IgD-negative memory B cell (primary cell): ENCODE measurements around the gene RECK. TPM values are rescaled to one million over a fixed set of nuclear protein-coding genes. Genes with fewer than 3 reads are reported as not detected.
"Not testable (repeated sequence)": the region's sequence is repeated elsewhere in the genome, so short reads cannot be mapped to it uniquely, and the experiment has no call there.

ENCODE experiments used
- H3K27ac Mint-ChIP-seq, 3 donors: one replicate each; pipeline ENCODE4 v1.8.0; 2020 to 2022; ENCODE audit warnings: mild to moderate bottlenecking in 3 of 3, mixed read lengths in 3 of 3, moderate library complexity in 1 of 3
- H3K27me3 Mint-ChIP-seq: one replicate; pipeline ENCODE4 v1.8.0; 2021; ENCODE audit warnings: mixed read lengths
- H3K36me3 Mint-ChIP-seq: one replicate; pipeline ENCODE4 v1.8.0; 2020; ENCODE audit warnings: mild to moderate bottlenecking, mixed read lengths
- H3K4me1 Mint-ChIP-seq, 3 donors: one replicate each; pipeline ENCODE4 v1.8.0; 2020 to 2022; ENCODE audit warnings: mixed read lengths in 3 of 3, mild to moderate bottlenecking in 1 of 3
- H3K4me3 Mint-ChIP-seq, 4 donors: one replicate each; pipeline ENCODE4 v1.8.0; 2020 to 2022; ENCODE audit warnings: mild to moderate bottlenecking in 4 of 4, mixed read lengths in 4 of 4, moderate library complexity in 3 of 4
- H3K9me3 Mint-ChIP-seq, 3 donors: one replicate each; pipeline ENCODE4 v1.8.0; 2020 to 2021; ENCODE audit warnings: mixed read lengths in 3 of 3, mild to moderate bottlenecking in 1 of 3
- polyA plus RNA-seq: library from polyadenylated mRNA; unstranded; fragments of 300-500 nt; fragmentation: Illumina TruSeq; gene quantifications from one replicate; pipeline ENCODE4 v1.2.3, GENCODE V29; 2021

The RECK gene
- polyA plus RNA-seq, 1 donor from 2014 or later, result 5.3 TPM

- Mint-ChIP-seq H3K27me3 (peaks cover 2% of the 10 kb centered on the region), H3K36me3 (peaks cover 9% of the 10 kb centered on the region), H3K4me3 (peak overlapping the region; percentile 79 to 94 (median 94)), H3K4me1 (peaks cover 42 to 53% (median 46%) of the 10 kb centered on the region in 3 donors), H3K27ac (peak overlapping the region; percentile 95 to 99 (median 98)), H3K9me3 (no peaks in the 10 kb centered on the region)
These were observed 114.8 kb downstream of the RECK start for GRCh38 chr9:36151316-36152210.

GRCh38 chr9:36152741-36153438 lies 116.2 kb downstream of the RECK start:
- Mint-ChIP-seq H3K4me3 (peak overlapping the region; percentile 10 to 94 (median 64)), H3K9me3 (no peaks in the 10 kb centered on the region), H3K4me1 (peaks cover 36 to 42% (median 37%) of the 10 kb centered on the region in 3 donors), H3K27ac (peak overlapping the region; percentile 98 to 99 (median 99)), H3K36me3 (peaks cover 8% of the 10 kb centered on the region), H3K27me3 (peaks cover 2% of the 10 kb centered on the region)

DNA sequence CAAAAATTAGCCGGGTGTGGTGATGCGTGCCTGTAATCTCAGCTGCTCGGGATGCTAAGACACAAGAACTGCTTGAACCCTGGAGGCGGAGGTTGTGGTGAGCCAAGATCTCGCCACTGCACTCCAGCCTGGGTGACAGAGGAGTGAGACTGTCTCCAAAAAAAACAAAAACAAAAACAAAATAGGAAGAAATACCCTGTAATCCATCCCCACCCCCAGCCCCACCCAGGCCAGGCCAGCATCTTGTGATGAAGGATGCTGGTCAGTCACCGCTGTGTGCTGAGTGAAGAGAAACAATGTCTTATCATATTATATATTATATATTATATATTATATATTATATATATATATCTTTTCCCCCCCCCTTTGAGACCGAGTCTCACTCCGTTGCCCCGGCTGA lies 117.0 kb downstream of the RECK start:
- Mint-ChIP-seq H3K9me3 (no peaks in the 10 kb centered on the region), H3K4me1 (peaks cover 30 to 39% (median 37%) of the 10 kb centered on the region in 3 donors), H3K4me3 (peak overlapping the region in 3 of 4 donors; percentile 10 to 94 (median 55)), H3K36me3 (peaks cover 9% of the 10 kb centered on the region), H3K27ac (peak overlapping the region; percentile 91 to 99 (median 99)), H3K27me3 (peaks cover 2% of the 10 kb centered on the region)

DNA sequence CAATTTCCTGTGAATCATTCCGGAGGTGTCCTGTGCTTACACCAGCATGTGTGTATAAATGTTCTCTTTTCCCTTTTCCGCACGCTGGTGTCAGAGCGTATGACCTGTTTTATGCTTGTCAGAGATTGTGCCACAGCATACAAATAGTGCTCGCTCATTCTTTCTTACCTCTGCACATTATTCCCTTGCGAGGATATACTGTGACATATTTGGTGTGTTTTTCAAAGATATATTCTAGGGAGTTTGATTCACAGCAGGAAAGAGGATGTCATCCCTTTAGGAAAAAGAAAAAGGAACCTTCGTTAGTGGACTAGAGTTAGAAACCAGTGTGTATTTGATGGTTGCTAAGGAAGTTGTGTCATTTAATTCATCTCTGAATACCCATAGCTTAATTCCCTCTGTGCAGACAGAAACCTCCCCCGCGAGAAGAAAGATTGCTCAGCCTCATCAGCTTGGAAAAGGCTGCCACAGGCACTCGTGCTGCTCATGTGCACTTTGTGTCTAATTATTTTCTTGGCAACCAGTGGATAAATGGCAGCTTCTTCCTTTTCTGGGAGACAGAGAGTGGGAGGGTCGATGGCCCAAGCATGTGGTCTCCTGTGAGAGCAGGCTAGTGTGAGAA lies 117.7 kb downstream of the RECK start:
- H3K27ac Mint-ChIP-seq, result peak overlapping the region in 2 of 3 donors; percentile 99
- H3K36me3 Mint-ChIP-seq, result peaks cover 9% of the 10 kb centered on the region
- peaks cover 30 to 39% (median 37%) of the 10 kb centered on the region in 3 donors for H3K4me1 Mint-ChIP-seq
- H3K4me3 Mint-ChIP-seq, result peak overlapping the region in 3 of 4 donors; percentile 10 to 63 (median 32)
- H3K27me3 Mint-ChIP-seq, result peaks cover 2% of the 10 kb centered on the region
- H3K9me3 Mint-ChIP-seq, result no peaks in the 10 kb centered on the region

DNA sequence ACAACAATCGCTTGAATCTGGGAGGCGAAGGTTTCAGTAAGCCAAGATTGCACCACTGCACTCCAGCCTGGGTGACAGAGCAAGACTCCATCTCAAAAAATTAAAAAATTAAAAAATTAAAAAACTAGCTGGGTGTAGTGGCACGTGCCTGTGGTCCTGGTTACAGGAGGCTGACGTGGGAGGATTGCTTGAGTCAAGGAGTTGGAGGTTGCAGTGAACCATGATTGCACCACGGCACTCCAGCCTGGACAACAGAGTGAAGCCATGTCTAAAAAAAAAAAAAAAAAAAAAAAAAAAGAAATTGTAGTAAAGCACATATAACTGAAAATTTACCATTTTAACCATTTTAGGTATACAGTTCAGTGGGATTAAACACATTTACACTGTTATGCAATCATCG lies 119.4 kb downstream of the RECK start:
- Mint-ChIP-seq H3K36me3 (peaks cover 11% of the 10 kb centered on the region), H3K9me3 (no peaks in the 10 kb centered on the region), H3K27me3 (peaks cover 2% of the 10 kb centered on the region), H3K27ac (no peak overlapping the region), H3K4me1 (peaks cover 20 to 35% (median 27%) of the 10 kb centered on the region in 3 donors), H3K4me3 (no peak overlapping the region)

DNA sequence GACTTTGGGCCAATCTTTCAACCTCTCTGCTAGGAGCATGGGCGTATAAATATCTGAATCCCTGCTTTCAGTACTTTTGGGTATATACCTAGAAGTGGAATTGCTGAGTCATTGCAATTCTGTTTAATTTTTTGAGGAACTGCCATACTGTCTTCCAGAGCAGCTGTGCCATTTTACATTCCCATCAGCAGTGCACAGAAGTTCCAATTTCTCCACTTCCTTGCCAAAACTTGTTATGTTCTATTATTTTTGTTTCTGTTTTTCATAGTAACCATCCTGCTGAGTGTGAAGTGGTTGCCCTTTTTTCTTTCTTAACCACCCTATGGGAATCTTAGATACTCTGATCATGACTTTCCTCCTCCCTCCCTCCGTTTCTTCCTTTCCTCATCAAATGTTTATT lies 121.4 kb downstream of the RECK start:
- Mint-ChIP-seq H3K27ac (no peak overlapping the region), H3K36me3 (peaks cover 10% of the 10 kb centered on the region), H3K4me1 (peaks cover 10 to 21% (median 17%) of the 10 kb centered on the region in 3 donors), H3K4me3 (no peak overlapping the region), H3K27me3 (no peaks in the 10 kb centered on the region), H3K9me3 (no peaks in the 10 kb centered on the region)

DNA sequence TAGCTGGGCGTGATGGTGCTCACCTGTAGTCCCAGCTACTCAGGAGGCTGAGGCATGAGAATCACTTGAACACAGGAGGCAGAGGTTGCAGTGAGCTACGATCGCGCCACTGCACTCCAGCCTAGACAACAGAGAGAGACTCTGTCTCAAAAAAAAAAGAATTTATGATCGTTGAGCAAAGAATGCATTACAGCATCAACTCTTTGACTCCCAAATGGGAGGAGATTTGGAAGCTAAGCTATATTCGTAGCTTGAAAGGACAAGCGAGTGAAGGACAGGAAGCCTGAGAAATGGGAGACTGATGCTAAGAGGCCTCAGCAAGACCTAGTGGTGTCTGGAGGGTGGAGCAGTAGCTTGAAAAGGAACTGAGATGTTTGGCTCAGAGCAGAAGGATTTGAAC lies 122.2 kb downstream of the RECK start:
- Mint-ChIP-seq H3K4me3 (peak overlapping the region in 1 of 4 donors; percentile 67), H3K4me1 (peaks cover 4 to 13% (median 13%) of the 10 kb centered on the region in 3 donors), H3K36me3 (peaks cover 10% of the 10 kb centered on the region), H3K27me3 (no peaks in the 10 kb centered on the region), H3K9me3 (no peaks in the 10 kb centered on the region), H3K27ac (no peak overlapping the region)

DNA sequence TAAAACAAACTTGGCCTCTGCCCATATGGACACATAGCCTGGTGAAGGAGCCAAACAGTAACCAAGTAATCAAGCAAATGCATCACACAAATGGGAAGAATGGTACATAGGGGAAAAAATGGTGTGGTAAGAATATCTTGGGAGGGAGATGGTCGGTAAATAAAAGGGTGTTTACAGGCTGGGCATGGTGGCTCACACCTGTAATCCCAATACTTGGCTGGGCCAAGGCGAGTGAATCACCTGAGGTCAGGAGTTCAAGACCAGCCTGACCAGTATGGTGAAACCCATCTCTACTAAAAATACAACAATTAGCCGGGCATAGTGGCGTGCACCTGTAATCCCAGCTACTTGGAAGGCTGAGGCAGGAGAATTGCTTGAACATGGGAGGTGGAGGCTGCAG lies 122.8 kb downstream of the RECK start:
- H3K4me1 Mint-ChIP-seq, H3K9me3 Mint-ChIP-seq, H3K27me3 Mint-ChIP-seq, H3K36me3 Mint-ChIP-seq, H3K27ac Mint-ChIP-seq: not testable (repeated sequence)
- peak overlapping the region in 1 of 4 donors; percentile 34 for H3K4me3 Mint-ChIP-seq

- H3K4me3 Mint-ChIP-seq, H3K27me3 Mint-ChIP-seq, H3K27ac Mint-ChIP-seq, H3K4me1 Mint-ChIP-seq, H3K9me3 Mint-ChIP-seq, H3K36me3 Mint-ChIP-seq: not testable (repeated sequence)
These were observed 123.4 kb downstream of the RECK start for GRCh38 chr9:36160126-36160525.

- Mint-ChIP-seq H3K27ac (no peak overlapping the region), H3K4me3 (no peak overlapping the region), H3K4me1 (peaks cover 3 to 4% (median 3%) of the 10 kb centered on the region in 3 donors), H3K9me3 (no peaks in the 10 kb centered on the region), H3K27me3 (no peaks in the 10 kb centered on the region), H3K36me3 (peaks cover 8% of the 10 kb centered on the region)
These were observed 124.5 kb downstream of the RECK start for GRCh38 chr9:36161187-36161586.

DNA sequence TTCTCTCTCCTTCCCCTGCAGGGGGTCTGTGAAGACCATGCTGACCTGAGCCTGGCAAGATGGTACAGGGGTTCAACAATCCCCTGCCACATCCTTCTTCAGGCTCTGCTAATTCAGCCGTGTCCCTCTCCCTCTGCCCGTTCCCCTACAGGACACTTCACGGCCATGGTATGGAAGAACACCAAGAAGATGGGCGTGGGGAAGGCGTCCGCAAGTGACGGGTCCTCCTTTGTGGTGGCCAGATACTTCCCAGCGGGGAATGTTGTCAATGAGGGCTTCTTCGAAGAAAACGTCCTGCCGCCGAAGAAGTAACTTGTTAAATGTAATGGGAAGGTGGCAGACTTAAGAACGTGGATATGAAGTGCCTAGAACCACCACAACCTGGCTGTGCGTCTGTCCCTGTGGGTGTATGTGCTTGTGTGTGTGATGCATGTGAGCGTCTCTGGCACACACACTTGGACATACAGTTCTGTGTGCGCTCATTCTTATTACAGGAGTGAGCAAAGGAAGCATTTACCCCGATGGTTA lies 125.6 kb downstream of the RECK start:
- Mint-ChIP-seq H3K27ac (peak overlapping the region in 1 of 3 donors; percentile 43), H3K9me3 (no peaks in the 10 kb centered on the region), H3K4me3 (no peak overlapping the region), H3K4me1 (peaks cover 6 to 8% (median 6%) of the 10 kb centered on the region in 3 donors), H3K36me3 (peaks cover 5% of the 10 kb centered on the region), H3K27me3 (no peaks in the 10 kb centered on the region)

- Mint-ChIP-seq H3K27me3 (no peaks in the 10 kb centered on the region), H3K4me3 (no peak overlapping the region), H3K27ac (no peak overlapping the region), H3K4me1 (peaks cover 6 to 8% (median 6%) of the 10 kb centered on the region in 3 donors), H3K36me3 (peaks cover 5% of the 10 kb centered on the region), H3K9me3 (no peaks in the 10 kb centered on the region)
These were observed 126.5 kb downstream of the RECK start for GRCh38 chr9:36163049-36163785.

GRCh38 chr9:36163786-36164170 lies 127.1 kb downstream of the RECK start:
- Mint-ChIP-seq H3K27me3 (no peaks in the 10 kb centered on the region), H3K36me3 (peaks cover 3% of the 10 kb centered on the region), H3K4me3 (no peak overlapping the region), H3K9me3 (no peaks in the 10 kb centered on the region), H3K27ac (no peak overlapping the region), H3K4me1 (peaks cover 6 to 8% (median 6%) of the 10 kb centered on the region in 3 donors)

GRCh38 chr9:36164372-36164771 lies 127.7 kb downstream of the RECK start:
- Mint-ChIP-seq H3K9me3 (no peaks in the 10 kb centered on the region), H3K4me3 (peak overlapping the region in 1 of 4 donors; percentile 70), H3K36me3 (peaks cover 3% of the 10 kb centered on the region), H3K27me3 (peaks cover 1% of the 10 kb centered on the region), H3K4me1 (peaks cover 6 to 8% (median 6%) of the 10 kb centered on the region in 3 donors), H3K27ac (no peak overlapping the region)
